ENCODE results near the gene MEP1B.
"Not testable (repeated sequence)": the region's sequence is repeated elsewhere in the genome, so short reads cannot be mapped to it uniquely, and the experiment has no call there.

MEP1B gene

DNA sequence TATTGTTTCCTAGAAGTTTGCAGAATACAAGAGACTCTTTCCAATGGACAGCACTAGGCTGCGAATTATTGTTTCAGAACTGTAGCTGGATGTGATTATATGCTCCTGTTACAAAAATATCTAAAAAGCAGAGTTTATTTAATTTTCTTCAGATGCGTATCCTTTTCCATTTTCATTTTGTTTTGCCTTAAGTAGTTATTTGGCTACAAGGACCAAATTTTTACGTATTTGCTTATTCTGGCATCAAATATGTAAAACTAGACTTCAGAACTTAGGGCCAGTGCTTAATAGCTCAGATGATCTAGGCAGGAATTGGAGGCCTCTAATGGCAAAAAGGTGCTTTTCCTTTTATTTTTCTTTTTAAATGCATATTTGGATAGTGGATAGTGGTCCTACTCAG lies 18.7 kb downstream of the MEP1B start:
- no peak for DNase-seq (ENCODE audit: extremely low read depth in 1 of 2, low read depth in 1 of 2)

GRCh38 chr18:32209685-32210445 lies 20.0 kb downstream of the MEP1B start:
- no peak for DNase-seq (ENCODE audit: extremely low read depth in 1 of 2, low read depth in 1 of 2)

GRCh38 chr18:32213693-32214092 lies 23.9 kb downstream of the MEP1B start:
- DNase-seq (ENCODE audit: extremely low read depth in 1 of 2, low read depth in 1 of 2): no peak

DNA sequence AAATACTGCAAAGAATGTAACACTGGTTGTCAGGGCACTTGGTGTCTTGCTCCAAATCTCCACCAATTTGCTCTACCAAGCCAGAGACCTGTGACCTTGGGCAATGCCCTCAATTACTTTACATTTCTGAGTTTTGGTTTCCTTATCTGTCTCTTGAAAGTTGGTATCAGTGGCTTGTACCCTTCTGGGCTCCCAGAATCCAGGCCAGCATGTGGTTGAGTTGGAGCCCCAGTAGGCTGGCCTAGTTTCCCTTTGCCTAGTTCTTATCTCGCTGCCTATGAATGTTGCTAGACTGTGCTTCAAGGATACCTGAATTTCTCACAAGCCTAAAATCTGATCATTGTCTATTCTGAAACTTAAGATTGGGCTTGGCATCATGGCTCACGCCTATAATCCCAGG lies 26.6 kb downstream of the MEP1B start:
- no peak for DNase-seq (ENCODE audit: extremely low read depth in 1 of 2, low read depth in 1 of 2)

- no peak for DNase-seq (ENCODE audit: extremely low read depth in 1 of 2, low read depth in 1 of 2)
Observed at GRCh38 chr18:32219431-32220018, 29.7 kb downstream of the MEP1B start.

GRCh38 chr18:32233348-32233747 lies 43.5 kb downstream of the MEP1B start:
- DNase-seq (ENCODE audit: extremely low read depth in 1 of 2, low read depth in 1 of 2): not testable (repeated sequence)

DNA sequence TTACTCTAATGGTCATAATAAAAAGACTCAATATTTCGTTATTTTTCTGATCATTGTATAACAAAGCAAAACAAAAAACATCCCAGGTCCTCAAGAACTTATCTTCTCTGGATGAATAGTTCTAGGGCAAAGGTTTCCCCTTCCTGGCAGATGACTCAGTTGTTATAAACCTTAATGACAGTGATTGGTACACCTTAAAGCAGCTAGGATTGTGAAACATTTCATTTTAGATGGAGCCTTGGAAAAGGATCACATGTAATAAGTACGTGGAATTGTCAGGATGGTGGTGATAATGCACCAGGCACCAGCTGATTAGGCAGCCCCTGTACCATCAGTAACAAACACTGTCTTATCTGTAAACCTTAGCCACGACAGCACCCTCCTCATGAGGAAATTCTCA lies 47.2 kb downstream of the MEP1B start:
- no peak for DNase-seq (ENCODE audit: extremely low read depth in 1 of 2, low read depth in 1 of 2)

- no peak for DNase-seq (ENCODE audit: extremely low read depth in 1 of 2, low read depth in 1 of 2)
Observed at GRCh38 chr18:32238635-32239268, 48.9 kb downstream of the MEP1B start.

GRCh38 chr18:32242395-32242794 lies 52.6 kb downstream of the MEP1B start:
- no peak for DNase-seq (ENCODE audit: extremely low read depth in 1 of 2, low read depth in 1 of 2)

GRCh38 chr18:32243358-32243757 lies 53.5 kb downstream of the MEP1B start:
- no peak for DNase-seq (ENCODE audit: extremely low read depth in 1 of 2, low read depth in 1 of 2)

GRCh38 chr18:32244881-32245280 lies 55.0 kb downstream of the MEP1B start:
- no peak for DNase-seq (ENCODE audit: extremely low read depth in 1 of 2, low read depth in 1 of 2)

GRCh38 chr18:32249147-32249929 lies 59.5 kb downstream of the MEP1B start:
- no peak for DNase-seq (ENCODE audit: extremely low read depth in 1 of 2, low read depth in 1 of 2)

- DNase-seq (ENCODE audit: extremely low read depth in 1 of 2, low read depth in 1 of 2): no peak
Observed at GRCh38 chr18:32251466-32251865, 61.6 kb downstream of the MEP1B start.

- no peak for DNase-seq (ENCODE audit: extremely low read depth in 1 of 2, low read depth in 1 of 2)
Observed at GRCh38 chr18:32252141-32252860, 62.5 kb downstream of the MEP1B start.

- DNase-seq (ENCODE audit: extremely low read depth in 1 of 2, low read depth in 1 of 2): no peak
Observed at GRCh38 chr18:32255570-32255969, 65.7 kb downstream of the MEP1B start.

DNA sequence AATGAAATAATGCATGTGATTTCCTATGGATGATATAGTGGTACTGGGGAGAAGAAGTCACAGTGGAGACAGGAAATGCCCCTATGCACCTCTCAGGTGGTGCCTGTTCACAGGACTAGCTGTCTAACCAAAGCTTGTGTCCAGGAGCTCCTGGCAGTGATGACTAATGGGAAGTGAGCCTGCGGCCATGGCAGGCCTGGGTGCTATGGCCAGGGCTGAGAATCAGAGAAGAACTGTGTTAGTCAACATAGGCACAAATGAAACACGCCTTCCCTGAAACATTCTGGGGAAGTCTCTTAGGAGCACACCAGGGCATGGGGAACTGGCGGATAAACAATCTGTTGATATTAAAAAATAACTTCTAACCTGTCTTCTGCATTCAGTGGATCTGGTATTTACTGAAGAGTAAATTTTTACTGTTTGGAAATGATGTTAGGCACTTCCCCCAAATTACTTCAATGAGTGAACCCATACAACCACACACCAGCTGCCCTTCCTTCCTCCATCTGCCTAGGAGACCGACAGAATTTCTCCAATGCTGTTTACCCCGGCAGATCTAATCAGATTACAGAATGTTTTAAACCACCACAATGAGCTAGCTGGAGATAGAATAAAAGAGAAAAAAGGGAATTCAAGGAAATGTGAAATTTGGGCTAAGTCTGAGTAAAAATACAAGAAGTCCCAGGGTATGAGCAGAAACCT lies 67.4 kb downstream of the MEP1B start:
- no peak for DNase-seq (ENCODE audit: extremely low read depth in 1 of 2, low read depth in 1 of 2)

GRCh38 chr18:32258148-32258547 lies 68.3 kb downstream of the MEP1B start:
- no peak for DNase-seq (ENCODE audit: extremely low read depth in 1 of 2, low read depth in 1 of 2)

GRCh38 chr18:32258558-32259204 lies 68.8 kb downstream of the MEP1B start:
- DNase-seq (ENCODE audit: extremely low read depth in 1 of 2, low read depth in 1 of 2): no peak

GRCh38 chr18:32259553-32259952 lies 69.7 kb downstream of the MEP1B start:
- no peak for DNase-seq (ENCODE audit: extremely low read depth in 1 of 2, low read depth in 1 of 2)

- no peak for DNase-seq (ENCODE audit: extremely low read depth in 1 of 2, low read depth in 1 of 2)
Observed at GRCh38 chr18:32261003-32261402, 71.2 kb downstream of the MEP1B start.

Data from stimulated activated CD8-positive, alpha-beta memory T cell treated with anti-CD3 and anti-CD28 coated beads, Interleukin-7, amount 100 ng/mL, for 48 hours (primary cell).